GM12878 (cell line): ENCODE results near the gene GABRR3. TPM values are rescaled to one million over a fixed set of nuclear protein-coding genes. Genes with fewer than 3 reads are reported as not detected.

Experiments
- ATAC-seq: fragments of 200-7000 bp; cut with Tn5 transposase; 3 replicates; pipeline ENCODE4 v1.9.1; 2020; ENCODE audit warnings: mild to moderate bottlenecking, moderate library complexity
- BruUV-seq: library from RNA; stranded (reverse); fragments of 400-500 nt; replicated peaks from 2 replicates; lab custom pipeline; 2021; lab: Mats Ljungman, UMichigan
- CTCF ChIA-PET: fragments of 300-600 bp; sonication (Branson Sonifier 250); formaldehyde crosslinking; extraction: SDS; loops from one replicate; lab custom pipeline; 2021; ENCODE audit warnings: inconsistent platforms; lab: Yijun Ruan, JAX
- POLR2A ChIA-PET: fragments of 350-600 bp; formaldehyde crosslinking; extraction: SDS; loops from one replicate; lab custom pipeline; 2021; ENCODE audit warnings: inconsistent platforms; lab: Charles Lee
- RAD21 ChIA-PET: fragments of 300-600 bp; sonication (Branson Sonifier 250); formaldehyde crosslinking; loops from one replicate; lab custom pipeline; 2023; ENCODE audit warnings: antibody characterized with exemption; ENCODE audit not compliant: unreplicated experiment; lab: Charles Lee
- SMC1A ChIA-PET: fragments of 300-600 bp; sonication (Branson Sonifier 250); formaldehyde crosslinking; loops from one replicate; lab custom pipeline; 2023; ENCODE audit not compliant: unreplicated experiment, uncharacterized antibody; lab: Charles Lee
- DNase-seq: peaks from one replicate; pipeline ENCODE4 v3.0.0-alpha.2; 2011; ENCODE audit warnings: low read depth, low spot score
- FAIRE-seq: peaks from 3 replicates; lab custom pipeline; 2011; peaks lifted over from hg19 to GRCh38; lab: Jason Lieb, UNC
- H2AFZ ChIP-seq: 2 replicates; pipeline ENCODE4 v1.6.0; 2011; ENCODE audit warnings: low read depth, low read length, control low read depth; ENCODE audit not compliant: control insufficient read depth
- H3K27ac ChIP-seq: 2 replicates; pipeline ENCODE4 v1.5.1; 2011; ENCODE audit warnings: control low read depth; ENCODE audit not compliant: control insufficient read depth, insufficient read depth
- H3K27me3 ChIP-seq, 2 experiments: replicated peaks in 1 of 2; 2 replicates each; pipeline versions ENCODE4 v1.6.0 to v1.6.1; 2011; ENCODE audit warnings: low read length in 1 of 2; ENCODE audit not compliant: control insufficient read depth in 2 of 2, insufficient read depth in 2 of 2
- H3K36me3 ChIP-seq, 2 experiments: 2 replicates each; pipeline ENCODE4 v1.5.1; 2011; ENCODE audit warnings: low read length in 1 of 2; ENCODE audit not compliant: control insufficient read depth in 2 of 2, insufficient read depth in 2 of 2
- H3K4me1 ChIP-seq: 2 replicates; pipeline ENCODE4 v1.6.1; 2011; ENCODE audit warnings: mild to moderate bottlenecking, low read length, moderate library complexity, mixed read lengths; ENCODE audit not compliant: control insufficient read depth, insufficient read depth
- H3K4me2 ChIP-seq: 2 replicates; pipeline ENCODE4 v1.6.0; 2011; ENCODE audit warnings: control low read depth; ENCODE audit not compliant: control insufficient read depth, insufficient read depth
- H3K4me3 ChIP-seq: fragments of 200-600 bp; sonication (generic); 2 replicates; pipeline ENCODE4 v1.5.1; 2016
- H3K79me2 ChIP-seq: 2 replicates; pipeline ENCODE4 v1.6.0; 2011; ENCODE audit warnings: low read length; ENCODE audit not compliant: control insufficient read depth, insufficient read depth
- H3K9ac ChIP-seq: 2 replicates; pipeline ENCODE4 v1.8.0; 2011; ENCODE audit warnings: low read length, control low read depth, mixed read lengths; ENCODE audit not compliant: control insufficient read depth, insufficient read depth
- H3K9me3 ChIP-seq: replicated peaks from 3 replicates; pipeline ENCODE4 v1.5.1; 2011; ENCODE audit warnings: mild to moderate bottlenecking, low read length; ENCODE audit not compliant: control insufficient read depth, insufficient read depth
- H4K20me1 ChIP-seq: 2 replicates; pipeline ENCODE4 v1.6.0; 2011; ENCODE audit not compliant: control insufficient read depth, insufficient read depth
- CHD1 ChIP-seq: IDR thresholded peaks from 2 replicates; pipeline ENCODE4 v1.6.1; 2012; ENCODE audit warnings: low read depth, low read length, improper control_type of control experiment
- EP300 ChIP-seq, 2 experiments: fragments of 150-350 bp in 1 of 2; IDR thresholded peaks; 2 replicates each; pipeline ENCODE4 v1.6.1; 2011 to 2012; ENCODE audit warnings: low read depth in 2 of 2, low read length in 2 of 2, borderline replicate concordance in 1 of 2, improper control_type of control experiment in 1 of 2, inconsistent platforms in 1 of 2; ENCODE audit not compliant: control insufficient read depth in 1 of 2
- GATAD2B ChIP-seq: fragments of 450-650 bp; conservative IDR thresholded peaks from 2 replicates; pipeline ENCODE4 v1.6.1; 2017; ENCODE audit warnings: low read depth, mild to moderate bottlenecking, moderate library complexity
- HDGF ChIP-seq: fragments of 450-650 bp; IDR thresholded peaks from 2 replicates; pipeline ENCODE4 v1.6.1; 2016; ENCODE audit warnings: antibody characterized with exemption
- JUNB ChIP-seq: IDR thresholded peaks from 2 replicates; pipeline ENCODE4 v1.6.1; 2016; ENCODE audit warnings: antibody characterized with exemption, mild to moderate bottlenecking
- NR2C1 ChIP-seq: fragments of 450-650 bp; IDR thresholded peaks from 2 replicates; pipeline ENCODE4 v1.6.1; 2017; ENCODE audit warnings: antibody characterized with exemption, mild to moderate bottlenecking, moderate library complexity
- POLR2AphosphoS5 ChIP-seq: IDR thresholded peaks from 2 replicates; pipeline ENCODE4 v1.6.1; 2011; ENCODE audit warnings: mild to moderate bottlenecking, low read length, inconsistent platforms
- WGBS: methylation state at CpG from one replicate; pipeline ENCODE4 v1.1.6; 2016; ENCODE audit warnings: low lambda C conversion rate; ENCODE audit not compliant: insufficient replicate concordance, insufficient coverage; ENCODE audit errors: missing lambda C conversion rate; 5-methylcytosine and 5-hydroxymethylcytosine counted together
- in situ Hi-C: fragments of 300-500 bp; cut with MboI; formaldehyde crosslinking; loops from 9 replicates; pipeline ENCODE4 v1.14.3; 2018; ENCODE audit warnings: mixed read lengths
- intact Hi-C: fragments of 100-400 bp; cut with micrococcal nuclease; formaldehyde crosslinking; loops from one replicate; pipeline ENCODE4 v1.14.2; 2022; ENCODE audit not compliant: unreplicated experiment
- polyA plus RNA-seq, 11 experiments: library from polyadenylated mRNA; depleted of rRNA in 4 of 11; unstranded in 6 of 11; stranded (reverse) in 5 of 11; fragments of >200 nt; fragmentation: Nextera tagmentation in 4 of 11; fragmentation: Illumina TruSeq in 1 of 11; extraction: Ambion mirVana in 4 of 11; extraction: Trizol in 1 of 11; gene quantifications; 1 replicate in 1 of 11; 2 replicates in 10 of 11; pipeline versions ENCODE4 v1.2.1 to v1.2.3, GENCODE V29; 2011 to 2016; ENCODE audit warnings: inconsistent platforms in 2 of 11, missing spikeins in 2 of 11, low read depth in 1 of 11
- total RNA-seq, 4 experiments: library from RNA; depleted of rRNA in 3 of 4; stranded (reverse); fragments of >200 nt in 3 of 4; fragmentation: Illumina TruSeq in 1 of 4; extraction: Trizol in 1 of 4; gene quantifications; 2 replicates each; pipeline versions ENCODE4 v1.2.1 to v1.2.3, GENCODE V29; 2013 to 2021
- TF ChIP-seq, protein P1 (sequence below): IDR thresholded peaks from 2 replicates; pipeline ENCODE4 v1.6.1; 2012; ENCODE audit warnings: low read depth, low read length, improper control_type of control experiment

Gene GABRR3
- total and polyA plus RNA-seq, 10 of the 15 experiments (the other 5 are each of a cell fraction or from before 2014, with no cell fraction given), result not detected

GRCh38 chr3:97956051-97956450, 79.1 kb downstream of the GABRR3 start:
- TF ChIP-seq, protein P1, sequence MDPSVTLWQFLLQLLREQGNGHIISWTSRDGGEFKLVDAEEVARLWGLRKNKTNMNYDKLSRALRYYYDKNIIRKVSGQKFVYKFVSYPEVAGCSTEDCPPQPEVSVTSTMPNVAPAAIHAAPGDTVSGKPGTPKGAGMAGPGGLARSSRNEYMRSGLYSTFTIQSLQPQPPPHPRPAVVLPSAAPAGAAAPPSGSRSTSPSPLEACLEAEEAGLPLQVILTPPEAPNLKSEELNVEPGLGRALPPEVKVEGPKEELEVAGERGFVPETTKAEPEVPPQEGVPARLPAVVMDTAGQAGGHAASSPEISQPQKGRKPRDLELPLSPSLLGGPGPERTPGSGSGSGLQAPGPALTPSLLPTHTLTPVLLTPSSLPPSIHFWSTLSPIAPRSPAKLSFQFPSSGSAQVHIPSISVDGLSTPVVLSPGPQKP, result no peak
- TF ChIP-seq JUNB (no peak), POLR2AphosphoS5 (no peak), EP300 (IDR thresholded peaks at IDR 0.05; ENCODE audit: borderline replicate concordance in 1 of 2, control insufficient read depth in 1 of 2, low read depth in 2 of 2, low read length in 2 of 2) (no peak), CHD1 (no peak), GATAD2B (no peak), HDGF (no peak), NR2C1 (no peak)
- ChIA-PET SMC1A (interaction anchor here (1.0 to 1.4 kb wide), 2 partner anchors 9 to 861 kb away, joined by 3 to 5 read pairs; no protein-coding TSS in a partner anchor), CTCF (interaction anchor here (0.9 kb wide), 1 partner anchor 11 kb away, joined by 4 read pairs; no protein-coding TSS in a partner anchor), RAD21 (interaction anchor here (1.4 kb wide), 1 partner anchor 11 kb away, joined by 3 read pairs; no protein-coding TSS in a partner anchor), POLR2A (no interaction called here)
- Histone ChIP-seq H3K27me3 (no peaks in the 10 kb centered on the region), H3K9ac (no peak overlapping the region), H3K4me1 (peaks cover 8% of the 10 kb centered on the region), H3K27ac (no peak overlapping the region), H3K79me2 (no peaks in the 10 kb centered on the region), H3K36me3 (peaks cover 10 to 42% of the 10 kb centered on the region in 2 experiments), H3K4me2 (no peak overlapping the region), H4K20me1 (no peaks in the 10 kb centered on the region; the same call in 1 of the 2 replicates), H2AFZ (no peak overlapping the region), H3K9me3 (no peaks in the 10 kb centered on the region), H3K4me3 (no peak overlapping the region)
- in situ Hi-C loops, result no loop called here
- BruUV-seq, result no TSS peak
- WGBS, result 79% methylated on average over 3 of the region's 3 CpGs
- no peak for FAIRE-seq
- intact Hi-C loops, result no loop called here
- no peak for ATAC-seq
- no peak for DNase-seq
